GM12878 (cell line): Measurements from ENCODE around the gene RAET1E. TPM values are rescaled to one million over a fixed set of nuclear protein-coding genes. Genes with fewer than 3 reads are reported as not detected.
A peak's percentile ranks its signal among the peaks of the same experiment; 100 is the strongest.

ENCODE experiments used
- CREB1 ChIP-seq: IDR thresholded peaks from 2 replicates; pipeline ENCODE4 v1.6.1; 2012; ENCODE audit warnings: low read depth, mild to moderate bottlenecking, inconsistent platforms
- GATAD2B ChIP-seq: fragments of 450-650 bp; conservative IDR thresholded peaks from 2 replicates; pipeline ENCODE4 v1.6.1; 2017; ENCODE audit warnings: low read depth, mild to moderate bottlenecking, moderate library complexity
- NKRF ChIP-seq: fragments of 450-650 bp; conservative IDR thresholded peaks from 2 replicates; pipeline ENCODE4 v1.6.1; 2017; ENCODE audit warnings: mild to moderate bottlenecking, moderate library complexity
- NR2C1 ChIP-seq: fragments of 450-650 bp; IDR thresholded peaks from 2 replicates; pipeline ENCODE4 v1.6.1; 2017; ENCODE audit warnings: antibody characterized with exemption, mild to moderate bottlenecking, moderate library complexity
- POLR2A ChIP-seq: IDR thresholded peaks from 2 replicates; pipeline ENCODE4 v1.6.1; 2011; ENCODE audit warnings: low read depth, mild to moderate bottlenecking, low read length
- POLR2AphosphoS2 ChIP-seq: IDR thresholded peaks from 2 replicates; pipeline ENCODE4 v1.6.1; 2011; ENCODE audit warnings: low read depth, mild to moderate bottlenecking, low read length, improper control_type of control experiment, moderate library complexity
- REST ChIP-seq: IDR thresholded peaks from 2 replicates; pipeline ENCODE4 v1.6.1; 2012; ENCODE audit warnings: mild to moderate bottlenecking, low read depth, low read length
- SP1 ChIP-seq: IDR thresholded peaks from one replicate; pipeline ENCODE4 v1.6.1; 2011; ENCODE audit warnings: low read depth, low read length
- ZNF274 ChIP-seq: IDR thresholded peaks from one replicate; pipeline ENCODE4 v1.8.0; 2011; ENCODE audit not compliant: insufficient read length, insufficient read depth
- ZNF622 ChIP-seq: fragments of 450-650 bp; IDR thresholded peaks from 2 replicates; pipeline ENCODE4 v1.6.1; 2017; ENCODE audit warnings: mild to moderate bottlenecking, inconsistent platforms
- polyA plus RNA-seq, 11 experiments: library from polyadenylated mRNA; depleted of rRNA in 4 of 11; unstranded in 6 of 11; stranded (reverse) in 5 of 11; fragments of >200 nt; fragmentation: Nextera tagmentation in 4 of 11; fragmentation: Illumina TruSeq in 1 of 11; extraction: Ambion mirVana in 4 of 11; extraction: Trizol in 1 of 11; gene quantifications; 1 replicate in 1 of 11; 2 replicates in 10 of 11; pipeline versions ENCODE4 v1.2.1 to v1.2.3, GENCODE V29; 2011 to 2016; ENCODE audit warnings: inconsistent platforms in 2 of 11, missing spikeins in 2 of 11, low read depth in 1 of 11
- total RNA-seq, 4 experiments: library from RNA; depleted of rRNA in 3 of 4; stranded (reverse); fragments of >200 nt in 3 of 4; fragmentation: Illumina TruSeq in 1 of 4; extraction: Trizol in 1 of 4; gene quantifications; 2 replicates each; pipeline versions ENCODE4 v1.2.1 to v1.2.3, GENCODE V29; 2013 to 2021
- TF ChIP-seq, protein P1 (sequence below): fragments of 450-650 bp; IDR thresholded peaks from 2 replicates; pipeline ENCODE4 v1.6.1; 2016; ENCODE audit warnings: mild to moderate bottlenecking
- TF ChIP-seq, protein P2 (sequence below): fragments of 450-650 bp; IDR thresholded peaks from 2 replicates; pipeline ENCODE4 v1.6.1; 2017; ENCODE audit warnings: mild to moderate bottlenecking, moderate library complexity

The RAET1E gene
- total and polyA plus RNA-seq, 10 of the 15 experiments (the other 5 are each of a cell fraction or from before 2014, with no cell fraction given) = not detected

DNA sequence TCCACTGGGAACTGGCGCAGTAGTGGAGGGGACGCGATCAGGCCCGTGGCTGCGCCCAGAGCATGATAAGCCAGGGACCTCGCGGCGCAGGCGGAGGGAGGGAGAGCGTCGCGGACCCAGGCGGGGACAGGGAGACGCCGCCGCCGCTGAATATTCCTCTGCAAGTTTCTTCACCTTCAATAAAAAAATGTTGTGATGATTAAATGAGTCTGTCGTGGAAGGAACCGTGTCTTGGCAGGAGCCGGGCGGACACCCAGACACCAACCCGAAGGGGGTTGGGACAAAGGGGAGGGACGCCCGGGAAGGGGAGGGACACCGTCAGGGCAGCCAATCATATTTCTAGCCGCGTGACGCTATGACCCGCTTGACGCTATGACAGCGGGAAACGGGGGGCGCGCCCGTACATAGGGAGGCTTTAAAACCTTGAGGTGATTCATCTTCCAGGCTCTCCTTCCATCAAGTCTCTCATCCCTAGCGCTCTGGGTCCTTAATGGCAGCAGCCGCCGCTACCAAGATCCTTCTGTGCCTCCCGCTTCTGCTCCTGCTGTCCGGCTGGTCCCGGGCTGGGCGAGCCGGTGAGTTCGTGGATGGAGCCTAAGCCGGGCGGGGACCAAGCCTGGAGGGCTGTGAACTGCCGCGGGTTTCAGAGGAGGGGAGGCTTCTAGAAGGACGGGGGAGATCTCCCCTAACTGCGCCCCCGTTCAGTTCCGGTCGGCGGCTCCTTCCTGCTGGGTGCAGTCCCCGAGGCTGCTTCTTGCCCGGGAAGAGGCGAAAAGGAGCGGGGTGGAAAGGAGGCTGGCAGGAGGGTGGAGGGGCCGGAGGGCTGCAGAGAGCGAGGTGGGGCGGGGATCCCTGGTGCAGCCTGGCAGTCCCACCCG, 43.9 kb upstream of the RAET1E start, which contains the start of gene ULBP2 (continued):
- TF ChIP-seq, protein P1, sequence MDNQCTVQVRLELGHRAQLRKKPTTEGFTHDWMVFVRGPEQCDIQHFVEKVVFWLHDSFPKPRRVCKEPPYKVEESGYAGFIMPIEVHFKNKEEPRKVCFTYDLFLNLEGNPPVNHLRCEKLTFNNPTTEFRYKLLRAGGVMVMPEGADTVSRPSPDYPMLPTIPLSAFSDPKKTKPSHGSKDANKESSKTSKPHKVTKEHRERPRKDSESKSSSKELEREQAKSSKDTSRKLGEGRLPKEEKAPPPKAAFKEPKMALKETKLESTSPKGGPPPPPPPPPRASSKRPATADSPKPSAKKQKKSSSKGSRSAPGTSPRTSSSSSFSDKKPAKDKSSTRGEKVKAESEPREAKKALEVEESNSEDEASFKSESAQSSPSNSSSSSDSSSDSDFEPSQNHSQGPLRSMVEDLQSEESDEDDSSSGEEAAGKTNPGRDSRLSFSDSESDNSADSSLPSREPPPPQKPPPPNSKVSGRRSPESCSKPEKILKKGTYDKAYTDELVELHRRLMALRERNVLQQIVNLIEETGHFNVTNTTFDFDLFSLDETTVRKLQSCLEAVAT = peak; percentile 61; the same call in 1 of the 2 replicates
- TF ChIP-seq NKRF (0 out of 2 replicates have a peak, but pooled peaks have one; percentile 38), POLR2A (peak; percentile 56; the same call in 1 of the 2 replicates), POLR2AphosphoS2 (no peak), ZNF622 (no peak), NR2C1 (0 out of 2 replicates have a peak, but pooled peaks have one; percentile 14), REST (no peak), SP1 (peak; percentile 38), CREB1 (peak; percentile 79), ZNF274 (no peak), GATAD2B (peak; percentile 48; the same call in 1 of the 2 replicates)
- TF ChIP-seq, protein P2, sequence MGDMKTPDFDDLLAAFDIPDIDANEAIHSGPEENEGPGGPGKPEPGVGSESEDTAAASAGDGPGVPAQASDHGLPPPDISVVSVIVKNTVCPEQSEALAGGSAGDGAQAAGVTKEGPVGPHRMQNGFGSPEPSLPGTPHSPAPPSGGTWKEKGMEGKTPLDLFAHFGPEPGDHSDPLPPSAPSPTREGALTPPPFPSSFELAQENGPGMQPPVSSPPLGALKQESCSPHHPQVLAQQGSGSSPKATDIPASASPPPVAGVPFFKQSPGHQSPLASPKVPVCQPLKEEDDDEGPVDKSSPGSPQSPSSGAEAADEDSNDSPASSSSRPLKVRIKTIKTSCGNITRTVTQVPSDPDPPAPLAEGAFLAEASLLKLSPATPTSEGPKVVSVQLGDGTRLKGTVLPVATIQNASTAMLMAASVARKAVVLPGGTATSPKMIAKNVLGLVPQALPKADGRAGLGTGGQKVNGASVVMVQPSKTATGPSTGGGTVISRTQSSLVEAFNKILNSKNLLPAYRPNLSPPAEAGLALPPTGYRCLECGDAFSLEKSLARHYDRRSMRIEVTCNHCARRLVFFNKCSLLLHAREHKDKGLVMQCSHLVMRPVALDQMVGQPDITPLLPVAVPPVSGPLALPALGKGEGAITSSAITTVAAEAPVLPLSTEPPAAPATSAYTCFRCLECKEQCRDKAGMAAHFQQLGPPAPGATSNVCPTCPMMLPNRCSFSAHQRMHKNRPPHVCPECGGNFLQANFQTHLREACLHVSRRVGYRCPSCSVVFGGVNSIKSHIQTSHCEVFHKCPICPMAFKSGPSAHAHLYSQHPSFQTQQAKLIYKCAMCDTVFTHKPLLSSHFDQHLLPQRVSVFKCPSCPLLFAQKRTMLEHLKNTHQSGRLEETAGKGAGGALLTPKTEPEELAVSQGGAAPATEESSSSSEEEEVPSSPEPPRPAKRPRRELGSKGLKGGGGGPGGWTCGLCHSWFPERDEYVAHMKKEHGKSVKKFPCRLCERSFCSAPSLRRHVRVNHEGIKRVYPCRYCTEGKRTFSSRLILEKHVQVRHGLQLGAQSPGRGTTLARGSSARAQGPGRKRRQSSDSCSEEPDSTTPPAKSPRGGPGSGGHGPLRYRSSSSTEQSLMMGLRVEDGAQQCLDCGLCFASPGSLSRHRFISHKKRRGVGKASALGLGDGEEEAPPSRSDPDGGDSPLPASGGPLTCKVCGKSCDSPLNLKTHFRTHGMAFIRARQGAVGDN = 0 out of 2 replicates have a peak, but pooled peaks have one; percentile 26
- TF ChIP-seq, all 136 proteins: peak for 14
